HepG2 (cell line): ENCODE measurements around the gene BNC1.

Experiments
- E2F5 ChIP-seq: sonication (generic); formaldehyde crosslinking; conservative IDR thresholded peaks from 2 replicates; pipeline ENCODE4 v1.4.0; 2020; ENCODE audit warnings: missing genetic modification reagents
- EHMT2 ChIP-seq: fragments of 200-600 bp; sonication (generic); IDR thresholded peaks from 2 replicates; pipeline ENCODE4 v1.7.0; 2017; ENCODE audit warnings: antibody characterized with exemption, low read depth, low read length, borderline replicate concordance
- EZH2 ChIP-seq: conservative IDR thresholded peaks from 2 replicates; pipeline ENCODE4 v1.6.1; 2012; ENCODE audit warnings: mild to moderate bottlenecking, low read depth, low read length, moderate library complexity
- FOXM1 ChIP-seq: sonication (generic); formaldehyde crosslinking; IDR thresholded peaks from 2 replicates; pipeline ENCODE4 v1.5.0; 2020; ENCODE audit warnings: missing genetic modification reagents
- HOXA9 ChIP-seq: sonication (generic); formaldehyde crosslinking; IDR thresholded peaks from 2 replicates; pipeline ENCODE4 v1.8.1; 2022; ENCODE audit warnings: missing genetic modification reagents, mild to moderate bottlenecking, moderate library complexity, borderline replicate concordance
- HOXD1 ChIP-seq: sonication (generic); formaldehyde crosslinking; IDR thresholded peaks from 2 replicates; pipeline ENCODE4 v1.5.0; 2020; ENCODE audit warnings: missing genetic modification reagents
- NR2C2 ChIP-seq: sonication (generic); formaldehyde crosslinking; IDR thresholded peaks from 2 replicates; pipeline ENCODE4 v1.4.0; 2020; ENCODE audit warnings: missing genetic modification reagents, mild to moderate bottlenecking, moderate library complexity, borderline replicate concordance
- POLR2A ChIP-seq, 2 experiments: IDR thresholded peaks; 2 replicates each; pipeline ENCODE4 v1.6.1; 2011; ENCODE audit warnings: low read depth in 2 of 2, low read length in 2 of 2, mild to moderate bottlenecking in 1 of 2, moderate library complexity in 1 of 2; ENCODE audit not compliant: insufficient read depth in 1 of 2
- RAD21 ChIP-seq: fragments of 450-650 bp; formaldehyde crosslinking; IDR thresholded peaks from 2 replicates; pipeline ENCODE4 v1.5.0; 2020; ENCODE audit warnings: mild to moderate bottlenecking
- ZNF17 ChIP-seq: sonication (generic); formaldehyde crosslinking; IDR thresholded peaks from 2 replicates; pipeline ENCODE4 v1.5.0; 2020; ENCODE audit warnings: mild to moderate bottlenecking, missing genetic modification reagents
- ZNF354B ChIP-seq: sonication (generic); formaldehyde crosslinking; IDR thresholded peaks from 2 replicates; pipeline ENCODE4 v1.8.0; 2022; ENCODE audit warnings: mild to moderate bottlenecking, missing genetic modification reagents
- ZNF768 ChIP-seq: sonication (generic); formaldehyde crosslinking; IDR thresholded peaks from 2 replicates; pipeline ENCODE4 v1.4.0; 2020; ENCODE audit warnings: missing genetic modification reagents
- TF ChIP-seq, protein P1 (sequence below): sonication (generic); formaldehyde crosslinking; IDR thresholded peaks from 2 replicates; pipeline ENCODE4 v1.4.0; 2020; ENCODE audit warnings: missing genetic modification reagents

DNA sequence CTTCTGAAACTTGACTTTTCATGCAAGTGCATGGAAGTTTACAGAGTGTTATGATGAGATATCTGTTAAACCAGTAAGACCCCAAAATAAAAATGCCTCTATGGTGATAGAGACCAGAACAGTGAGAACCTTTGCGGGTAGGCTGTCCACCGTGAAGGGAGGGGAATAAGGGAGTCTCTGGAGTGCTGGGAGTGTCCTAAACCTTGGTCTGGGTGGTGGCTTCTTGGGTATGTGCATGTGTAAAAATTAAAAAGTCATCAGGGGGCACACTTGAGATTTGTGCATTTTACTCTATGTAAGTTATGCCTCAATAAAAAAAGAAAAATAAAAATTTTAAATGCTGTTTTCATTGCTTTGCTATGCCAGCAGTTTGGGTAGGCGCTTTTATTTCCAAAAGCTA, 38.2 kb upstream of the BNC1 start:
- TF ChIP-seq NR2C2 (CRISPR knock-in tag) (no peak), EZH2 (no peak), HOXD1 (CRISPR knock-in tag) (no peak), FOXM1 (CRISPR knock-in tag) (no peak), ZNF768 (CRISPR knock-in tag) (no peak), ZNF354B (CRISPR knock-in tag) (no peak), HOXA9 (CRISPR knock-in tag) (no peak), POLR2A (IDR thresholded peaks at IDR 0.05; ENCODE audit: insufficient read depth in 1 of 2, low read depth in 2 of 2, low read length in 2 of 2) (no peak), RAD21 (CRISPR knock-in tag) (no peak), ZNF17 (CRISPR knock-in tag) (no peak), EHMT2 (no peak), E2F5 (CRISPR knock-in tag) (no peak)
- TF ChIP-seq, protein P1, sequence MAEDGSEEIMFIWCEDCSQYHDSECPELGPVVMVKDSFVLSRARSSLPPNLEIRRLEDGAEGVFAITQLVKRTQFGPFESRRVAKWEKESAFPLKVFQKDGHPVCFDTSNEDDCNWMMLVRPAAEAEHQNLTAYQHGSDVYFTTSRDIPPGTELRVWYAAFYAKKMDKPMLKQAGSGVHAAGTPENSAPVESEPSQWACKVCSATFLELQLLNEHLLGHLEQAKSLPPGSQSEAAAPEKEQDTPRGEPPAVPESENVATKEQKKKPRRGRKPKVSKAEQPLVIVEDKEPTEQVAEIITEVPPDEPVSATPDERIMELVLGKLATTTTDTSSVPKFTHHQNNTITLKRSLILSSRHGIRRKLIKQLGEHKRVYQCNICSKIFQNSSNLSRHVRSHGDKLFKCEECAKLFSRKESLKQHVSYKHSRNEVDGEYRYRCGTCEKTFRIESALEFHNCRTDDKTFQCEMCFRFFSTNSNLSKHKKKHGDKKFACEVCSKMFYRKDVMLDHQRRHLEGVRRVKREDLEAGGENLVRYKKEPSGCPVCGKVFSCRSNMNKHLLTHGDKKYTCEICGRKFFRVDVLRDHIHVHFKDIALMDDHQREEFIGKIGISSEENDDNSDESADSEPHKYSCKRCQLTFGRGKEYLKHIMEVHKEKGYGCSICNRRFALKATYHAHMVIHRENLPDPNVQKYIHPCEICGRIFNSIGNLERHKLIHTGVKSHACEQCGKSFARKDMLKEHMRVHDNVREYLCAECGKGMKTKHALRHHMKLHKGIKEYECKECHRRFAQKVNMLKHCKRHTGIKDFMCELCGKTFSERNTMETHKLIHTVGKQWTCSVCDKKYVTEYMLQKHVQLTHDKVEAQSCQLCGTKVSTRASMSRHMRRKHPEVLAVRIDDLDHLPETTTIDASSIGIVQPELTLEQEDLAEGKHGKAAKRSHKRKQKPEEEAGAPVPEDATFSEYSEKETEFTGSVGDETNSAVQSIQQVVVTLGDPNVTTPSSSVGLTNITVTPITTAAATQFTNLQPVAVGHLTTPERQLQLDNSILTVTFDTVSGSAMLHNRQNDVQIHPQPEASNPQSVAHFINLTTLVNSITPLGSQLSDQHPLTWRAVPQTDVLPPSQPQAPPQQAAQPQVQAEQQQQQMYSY (CRISPR knock-in tag) = no peak
